Left renal pelvis (tissue), 4 donors: ENCODE measurements around the gene R3HDM2. TPM values are rescaled to one million over a fixed set of nuclear protein-coding genes. Genes with fewer than 3 reads are reported as not detected.

Source experiments
- DNase-seq, 4 donors: peaks; one replicate each; pipeline ENCODE4 v3.0.0-alpha.2; 2013; ENCODE audit warnings: low read depth in 4 of 4, low spot score in 3 of 4
- polyA plus RNA-seq, 4 donors: library from polyadenylated mRNA; unstranded; fragments of 120-200 nt; gene quantifications; one replicate each; pipeline ENCODE4 v1.2.1, GENCODE V29; 2013; ENCODE audit not compliant: insufficient read length in 4 of 4

The R3HDM2 gene
- polyA plus RNA-seq = 10 to 100 TPM; 65.5 to 99.8 (median 76.4) TPM

DNA sequence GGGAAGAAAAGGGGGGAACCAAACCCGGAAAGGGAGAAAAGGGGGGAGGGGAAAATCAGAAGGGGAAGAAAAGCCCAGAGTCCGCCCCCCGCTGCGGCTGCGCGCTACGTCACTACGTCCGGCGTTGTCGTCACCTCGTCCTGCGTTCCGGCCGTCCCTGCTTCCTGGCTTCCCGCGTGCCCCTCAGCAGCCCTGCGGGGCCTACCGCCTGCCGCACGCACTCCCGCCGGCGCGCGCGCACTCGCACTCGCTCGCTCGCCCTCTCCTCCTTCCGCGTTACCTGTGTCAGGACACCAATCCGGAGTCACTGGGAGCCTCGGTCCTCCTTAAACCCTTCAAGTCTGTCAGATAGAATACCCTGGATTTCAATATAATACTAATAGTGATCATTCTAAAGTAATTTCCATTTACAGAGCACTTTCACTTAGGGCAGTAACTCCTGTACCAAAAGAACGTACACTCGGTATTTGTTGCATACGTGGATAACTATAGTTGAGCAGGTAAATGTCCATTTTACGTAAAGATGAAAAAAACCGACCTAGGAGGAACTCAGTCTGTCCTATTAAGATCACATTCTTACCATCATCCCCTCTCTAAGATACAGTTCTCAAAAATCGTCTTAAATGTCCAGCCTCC lies at the start of gene R3HDM2:
Gene R3HDM2 (minus strand): TSS at position 113 of the 636 bp plus-strand sequence. CDS start 120,615 bp downstream, outside the sequence.
- peak; percentile 81 to 90 (median 86) for DNase-seq

DNA sequence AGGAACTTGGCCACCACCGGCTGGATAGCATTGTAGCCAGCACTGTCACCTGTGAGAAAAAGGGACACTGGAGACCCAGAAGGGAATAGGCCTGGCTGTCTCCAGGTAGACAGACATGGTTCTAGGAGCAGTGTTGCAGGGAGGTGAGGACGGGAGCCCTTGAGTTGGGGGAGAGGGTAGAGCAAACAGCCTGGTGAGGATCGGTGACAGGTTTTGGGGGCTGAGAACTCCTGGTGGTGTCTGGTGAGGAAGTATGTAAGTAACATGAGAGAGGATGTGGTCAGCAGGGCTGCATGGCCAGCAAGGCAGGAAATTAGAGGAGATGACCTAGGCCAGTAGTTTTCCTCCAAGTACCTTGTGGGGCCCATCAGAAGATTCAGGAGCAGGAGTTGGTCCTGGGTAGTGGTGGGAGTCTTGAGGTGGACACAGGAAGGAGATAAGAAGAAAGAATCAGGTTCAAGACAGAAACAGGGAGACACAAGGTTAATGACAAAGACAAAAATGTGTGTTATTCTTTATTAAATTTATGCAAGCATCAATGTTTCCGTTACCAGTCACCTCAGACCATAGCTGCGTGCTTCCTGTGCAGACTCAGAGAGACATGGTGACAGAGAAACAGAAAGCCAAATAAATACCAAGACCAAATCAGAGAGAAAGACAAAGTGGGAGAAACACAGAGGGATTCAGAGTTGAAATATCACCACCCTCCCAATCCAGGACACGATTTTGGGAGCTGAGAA lies 48.7 kb upstream of the R3HDM2 start, which contains the start of gene ARHGAP9:
Gene ARHGAP9 (minus strand): TSS at position 491 of the 740 bp plus-strand sequence. CDS start 460 bp downstream, at position 31.
- DNase-seq = no peak

DNA sequence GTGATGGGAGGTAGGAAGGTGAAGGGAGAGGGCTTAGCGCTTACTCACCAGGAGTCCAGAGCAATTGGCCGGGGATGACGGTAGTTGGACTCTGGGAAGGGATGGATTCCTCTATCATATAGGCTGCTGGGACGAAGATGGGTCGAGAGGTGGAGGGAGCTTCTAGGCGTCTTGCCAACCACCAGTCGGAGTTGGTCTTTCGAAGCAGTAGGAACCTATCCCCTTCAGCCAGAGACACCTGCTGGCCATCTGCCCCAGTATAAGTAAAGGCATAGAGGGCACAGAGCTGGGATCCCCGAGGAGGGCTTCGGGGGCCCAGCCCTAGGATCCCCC lies 48.2 kb upstream of the R3HDM2 start:
- no peak for DNase-seq

GRCh38 chr12:57477710-57478681 lies 47.2 kb upstream of the R3HDM2 start:
- DNase-seq = no peak

GRCh38 chr12:57476993-57477709 lies 46.3 kb upstream of the R3HDM2 start:
- DNase-seq = no peak

- no peak for DNase-seq
Measured at GRCh38 chr12:57476162-57476992, 45.5 kb upstream of the R3HDM2 start.

GRCh38 chr12:57475271-57476161 lies 44.7 kb upstream of the R3HDM2 start:
- DNase-seq = no peak

DNA sequence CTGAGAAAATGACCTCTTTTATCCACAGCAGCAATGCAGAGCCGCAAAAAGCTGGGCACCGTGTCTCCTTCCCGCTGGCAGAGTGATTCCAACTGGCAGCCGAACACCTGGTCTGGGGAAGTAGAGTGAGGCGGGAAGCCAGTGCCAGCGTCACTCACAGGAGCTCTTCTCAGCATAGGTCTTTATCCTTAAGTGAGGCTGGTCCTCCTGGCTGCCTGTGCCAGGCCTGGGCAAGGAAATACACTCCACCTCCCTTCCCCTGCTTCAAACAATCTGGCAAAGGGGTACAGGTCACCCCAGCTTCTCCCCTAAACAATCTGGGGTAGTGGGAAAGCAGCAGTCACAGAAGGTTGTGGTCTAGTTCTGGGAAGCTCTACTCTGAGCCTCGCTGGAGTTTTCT lies 44.0 kb upstream of the R3HDM2 start:
- no peak for DNase-seq

DNA sequence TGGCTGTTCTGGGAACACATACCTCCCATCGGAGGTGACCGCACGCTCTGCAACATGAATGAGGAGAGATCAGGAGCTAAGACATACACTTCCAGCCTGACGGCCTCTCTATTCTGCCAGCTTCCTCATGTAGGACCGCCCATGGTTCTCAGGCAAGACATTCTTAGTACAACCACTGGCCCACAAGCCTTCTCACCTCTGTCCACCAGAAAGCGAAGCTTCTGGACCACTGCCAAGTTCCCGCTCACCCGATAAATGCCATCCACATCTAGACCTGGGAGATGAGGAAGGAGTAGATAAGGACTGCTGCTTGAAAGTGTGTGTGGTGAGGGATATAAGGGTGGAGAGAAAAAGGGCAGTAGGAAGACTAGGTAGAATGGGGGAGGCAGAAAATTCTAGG lies 43.6 kb upstream of the R3HDM2 start:
- no peak for DNase-seq

DNA sequence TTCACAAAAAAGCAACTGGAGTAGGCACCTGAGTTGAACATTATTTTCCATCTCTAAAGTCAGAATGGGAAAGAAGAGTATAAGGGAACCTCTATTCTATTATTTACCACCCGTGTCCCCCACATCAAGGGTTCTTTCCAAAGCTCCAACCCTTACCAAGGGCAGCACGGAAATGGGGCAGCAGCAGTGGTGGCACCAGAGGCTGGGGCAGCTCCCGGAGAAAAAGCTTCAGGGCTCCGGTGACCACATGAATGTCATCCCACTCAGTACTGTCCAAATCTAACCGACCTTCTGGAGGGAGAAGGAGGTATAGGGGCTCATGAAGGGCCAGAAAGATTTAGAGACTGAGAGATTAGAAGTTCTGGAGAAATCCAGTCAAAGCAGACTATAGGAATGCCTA lies 43.0 kb upstream of the R3HDM2 start:
- DNase-seq = no peak

- DNase-seq = no peak
Measured at GRCh38 chr12:57473392-57473791, 42.5 kb upstream of the R3HDM2 start.

DNA sequence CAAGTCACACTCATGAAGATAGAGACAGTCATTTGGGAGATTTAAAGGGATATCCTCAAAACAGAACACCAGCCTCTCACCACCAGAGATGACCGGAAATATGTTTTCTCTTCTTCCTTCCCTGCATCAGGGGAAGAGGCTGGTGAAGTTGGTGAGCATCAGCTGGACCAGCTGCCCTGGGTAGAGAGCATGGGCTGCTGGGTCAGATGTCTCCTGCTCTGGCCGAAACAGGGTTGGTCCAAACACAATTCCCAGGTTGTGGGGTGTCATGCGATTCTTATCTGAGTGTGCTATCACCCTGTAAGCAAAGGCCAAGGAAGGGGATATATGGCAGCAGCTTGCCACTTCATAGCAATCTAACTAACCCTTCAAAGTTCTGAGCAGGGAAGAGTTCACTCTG lies 41.5 kb upstream of the R3HDM2 start:
- DNase-seq = no peak

GRCh38 chr12:57471661-57472060 lies 40.8 kb upstream of the R3HDM2 start:
- no peak for DNase-seq

GRCh38 chr12:57470970-57471656 lies 40.3 kb upstream of the R3HDM2 start:
- DNase-seq = no peak

DNA sequence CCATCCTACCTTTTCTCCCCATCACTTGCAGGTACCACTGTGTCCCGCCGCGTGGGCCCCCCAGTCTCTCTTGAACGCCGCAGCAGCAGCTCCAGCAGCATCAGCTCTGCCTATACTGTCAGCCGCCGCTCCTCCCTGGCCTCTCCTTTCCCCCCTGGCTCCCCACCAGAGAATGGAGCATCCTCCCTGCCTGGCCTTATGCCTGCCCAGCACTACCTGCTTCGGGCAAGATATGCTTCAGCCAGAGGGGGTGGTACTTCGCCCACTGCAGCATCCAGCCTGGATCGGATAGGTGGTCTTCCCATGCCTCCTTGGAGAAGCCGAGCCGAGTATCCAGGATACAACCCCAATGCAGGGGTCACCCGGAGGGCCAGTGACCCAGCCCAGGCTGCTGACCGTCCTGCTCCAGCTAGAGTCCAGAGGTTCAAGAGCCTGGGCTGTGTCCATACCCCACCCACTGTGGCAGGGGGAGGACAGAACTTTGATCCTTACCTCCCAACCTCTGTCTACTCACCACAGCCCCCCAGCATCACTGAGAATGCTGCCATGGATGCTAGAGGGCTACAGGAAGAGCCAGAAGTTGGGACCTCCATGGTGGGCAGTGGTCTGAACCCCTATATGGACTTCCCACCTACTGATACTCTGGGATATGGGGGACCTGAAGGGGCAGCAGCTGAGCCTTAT lies 39.6 kb upstream of the R3HDM2 start:
- no peak for DNase-seq

GRCh38 chr12:57469296-57470164 lies 38.7 kb upstream of the R3HDM2 start:
- DNase-seq = no peak
